Gastroesophageal sphincter (tissue), 4 donors: ENCODE results near the gene CERK. TPM values are rescaled to one million over a fixed set of nuclear protein-coding genes. Genes with fewer than 3 reads are reported as not detected.

Experiments
- ATAC-seq: fragments of 150-250 bp; one replicate; pipeline ENCODE4 v1.9.1; 2016; ENCODE audit warnings: mild to moderate bottlenecking, moderate library complexity
- H3K27ac ChIP-seq, 4 donors: fragments of 200-600 bp; sonication (generic) in 3 of 4; 1 replicate in 3 of 4; 2 replicates in 1 of 4; pipeline ENCODE4 v1.5.1; 2016 to 2019
- H3K27me3 ChIP-seq: fragments of 200-600 bp; sonication (generic); one replicate; pipeline ENCODE4 v1.5.1; 2019
- H3K36me3 ChIP-seq, 2 donors: fragments of 200-600 bp; sonication (generic); one replicate each; pipeline ENCODE4 v1.5.1; 2019; ENCODE audit warnings: control low read depth in 1 of 2
- H3K4me1 ChIP-seq, 3 donors: fragments of 200-600 bp; sonication (generic); 1 replicate in 2 of 3; 2 replicates in 1 of 3; pipeline ENCODE4 v1.5.1; 2016 to 2019; ENCODE audit warnings: control low read depth in 2 of 3
- H3K4me3 ChIP-seq, 2 donors: fragments of 200-600 bp; sonication (generic); one replicate each; pipeline ENCODE4 v1.5.1; 2019; ENCODE audit warnings: mild to moderate bottlenecking in 1 of 2, moderate library complexity in 1 of 2
- H3K9me3 ChIP-seq, 3 donors: fragments of 200-600 bp; sonication (generic); one replicate each; pipeline ENCODE4 v1.5.1; 2017 to 2019; ENCODE audit warnings: control low read depth in 2 of 3
- CTCF ChIP-seq, 4 experiments: fragments of 200-600 bp in 2 of 4; fragments of 450-650 bp in 2 of 4; sonication (generic) in 1 of 4; IDR thresholded peaks; one replicate each; pipeline ENCODE4 v1.5.1; 2017 to 2019; ENCODE audit warnings: antibody characterized with exemption in 4 of 4, mild to moderate bottlenecking in 2 of 4, moderate library complexity in 2 of 4
- EP300 ChIP-seq: sonication (generic); formaldehyde crosslinking; IDR thresholded peaks from one replicate; pipeline ENCODE4 v1.6.1; 2017; ENCODE audit warnings: antibody characterized with exemption, mild to moderate bottlenecking
- POLR2A ChIP-seq, 2 donors: fragments of 450-650 bp; IDR thresholded peaks; one replicate each; pipeline ENCODE4 v1.6.1; 2017; ENCODE audit warnings: antibody characterized with exemption in 2 of 2, mild to moderate bottlenecking in 2 of 2, moderate library complexity in 1 of 2
- POLR2AphosphoS5 ChIP-seq: sonication (generic); formaldehyde crosslinking; IDR thresholded peaks from one replicate; pipeline ENCODE4 v1.6.1; 2017; ENCODE audit warnings: antibody characterized with exemption
- WGBS, 2 donors: methylation state at CpG; one replicate each; pipeline ENCODE4 v1.1.5; 2018; ENCODE audit warnings: low coverage in 1 of 2; 5-methylcytosine and 5-hydroxymethylcytosine counted together
- total RNA-seq, 4 donors: library from RNA; depleted of rRNA; stranded (reverse); fragments of >200 nt; gene quantifications; one replicate each; pipeline ENCODE4 v1.1.0, GENCODE V29; 2016

CERK gene
- total RNA-seq, 4 donors from 2014 or later: 44.6 to 55.9 (median 45.6) TPM

- H3K4me3 ChIP-seq: no peak overlapping the region
- peaks cover 0 to 64% (median 11%) of the 10 kb centered on the region in 3 donors for H3K4me1 ChIP-seq
- H3K27ac ChIP-seq: no peak overlapping the region
- ATAC-seq: no peak
- WGBS, 2 donors: 81 to 83% methylated on average over 2 to 6 of the region's 6 CpGs
- H3K27me3 ChIP-seq: no peaks in the 10 kb centered on the region
- H3K9me3 ChIP-seq: no peaks in the 10 kb centered on the region
- no peaks in the 10 kb centered on the region for H3K36me3 ChIP-seq
- TF ChIP-seq CTCF (IDR thresholded peaks at IDR 0.05) (no peak), POLR2A (IDR thresholded peaks at IDR 0.05) (no peak), EP300 (no peak), POLR2AphosphoS5 (no peak)
Observed at GRCh38 chr22:46764779-46765485, 26.9 kb upstream of the CERK start.

GRCh38 chr22:46764140-46764680 lies 26.2 kb upstream of the CERK start:
- no peak overlapping the region for H3K27ac ChIP-seq

GRCh38 chr22:46763051-46763705 lies 25.1 kb upstream of the CERK start:
- no peaks in the 10 kb centered on the region for H3K36me3 ChIP-seq
- WGBS, 2 donors: 33 to 38% methylated on average over 2 to 3 of the region's 13 CpGs
- ATAC-seq: peak; percentile 62
- H3K27me3 ChIP-seq: no peaks in the 10 kb centered on the region
- H3K9me3 ChIP-seq: no peaks in the 10 kb centered on the region
- H3K27ac ChIP-seq: peak overlapping the region; percentile 92 to 97 (median 94)
- H3K4me3 ChIP-seq: peak overlapping the region; percentile 83
- TF ChIP-seq CTCF (IDR thresholded peaks at IDR 0.05): no peak
- TF ChIP-seq POLR2A (IDR thresholded peaks at IDR 0.05): no peak
- no peak for TF ChIP-seq EP300
- TF ChIP-seq POLR2AphosphoS5: no peak
- H3K4me1 ChIP-seq: peaks cover 0 to 63% (median 5%) of the 10 kb centered on the region in 3 donors

More at GRCh38 chr22:46764140-46764680, 26.2 kb upstream of the CERK start:
- WGBS, 2 donors: 80 to 82% methylated on average over 4 to 6 of the region's 6 CpGs
- H3K9me3 ChIP-seq: no peaks in the 10 kb centered on the region
- TF ChIP-seq POLR2AphosphoS5 (no peak), EP300 (no peak), POLR2A (IDR thresholded peaks at IDR 0.05) (no peak), CTCF (IDR thresholded peaks at IDR 0.05) (no peak)
- ATAC-seq: no peak
- H3K27me3 ChIP-seq: no peaks in the 10 kb centered on the region
- H3K4me3 ChIP-seq: no peak overlapping the region
- H3K36me3 ChIP-seq: no peaks in the 10 kb centered on the region
- H3K4me1 ChIP-seq: peaks cover 0 to 57% (median 9%) of the 10 kb centered on the region in 3 donors

GRCh38 chr22:46762238-46763050 lies 24.4 kb upstream of the CERK start, which contains the start of gene TBC1D22A:
TBC1D22A (plus strand) TSS chr22:46762650; CDS start chr22:46762787, 137 bp downstream.
- 0% methylated on average over 3 of the region's 66 CpGs; no CpG with 5 or more reads in 1 of the 2 donors for WGBS, 2 donors
- Histone ChIP-seq H3K4me3 (peak within 1 kb of the TSS; percentile 83), H3K36me3 (no peaks in the 10 kb centered on the region), H3K27ac (peak within 1 kb of the TSS; percentile 92 to 97 (median 94)), H3K9me3 (no peaks in the 10 kb centered on the region), H3K27me3 (no peaks in the 10 kb centered on the region), H3K4me1 (peaks cover 0 to 58% (median 5%) of the 10 kb centered on the region in 3 donors)
- ATAC-seq: peak; percentile 96
- TF ChIP-seq CTCF (IDR thresholded peaks at IDR 0.05): peak in 3 of 4 experiments; percentile 21 to 37 (median 34)
- peak; percentile 97 to 98 for TF ChIP-seq POLR2A (IDR thresholded peaks at IDR 0.05)
- TF ChIP-seq EP300: no peak
- TF ChIP-seq POLR2AphosphoS5: peak; percentile 100
